AG04450 (cell line): ENCODE data around the gene NACC1. TPM values are rescaled to one million over a fixed set of nuclear protein-coding genes. Genes with fewer than 3 reads are reported as not detected.
"Not testable (repeated sequence)": the region's sequence is repeated elsewhere in the genome, so short reads cannot be mapped to it uniquely, and the experiment has no call there.

ENCODE experiments used
- CTCF ChIA-PET: fragments of 300-600, 350-600 bp; formaldehyde crosslinking; extraction: SDS; loops from one replicate; lab custom pipeline; 2022; ENCODE audit warnings: antibody characterized with exemption, inconsistent platforms; lab: Charles Lee
- POLR2A ChIA-PET: fragments of 350-600 bp; formaldehyde crosslinking; extraction: SDS; loops from one replicate; lab custom pipeline; 2021; ENCODE audit warnings: antibody characterized with exemption, inconsistent platforms; lab: Yijun Ruan, JAX
- DNase-seq: peaks from one replicate; pipeline ENCODE4 v3.0.0-alpha.2; 2011; ENCODE audit warnings: low read depth, low spot score
- H3K27ac ChIP-seq: one replicate; pipeline ENCODE4 v1.5.1; 2012; ENCODE audit warnings: low read depth, low read length, control low read depth
- H3K27me3 ChIP-seq: one replicate; pipeline ENCODE4 v1.6.0; 2012; ENCODE audit warnings: low read length; ENCODE audit not compliant: control insufficient read depth, insufficient read depth
- H3K4me3 ChIP-seq: 2 replicates; pipeline ENCODE4 v1.5.1; 2011; ENCODE audit warnings: mild to moderate bottlenecking, low read depth, low read length, control low read depth
- H3K9me3 ChIP-seq: 2 replicates; pipeline ENCODE4 v1.5.1; 2012; ENCODE audit warnings: low read length; ENCODE audit not compliant: control insufficient read depth, insufficient read depth
- polyA plus RNA-seq: library from polyadenylated mRNA; depleted of rRNA; stranded (reverse); fragments of >200 nt; gene quantifications from 2 replicates; pipeline ENCODE4 v1.2.3, GENCODE V29; 2011
- TF ChIP-seq, protein P1 (sequence below): IDR thresholded peaks from 2 replicates; pipeline ENCODE4 v1.5.1; 2011; ENCODE audit warnings: low read depth, low read length, control low read depth, inconsistent platforms

NACC1 gene
- polyA plus RNA-seq, 1 experiment, result 43.4 TPM

DNA sequence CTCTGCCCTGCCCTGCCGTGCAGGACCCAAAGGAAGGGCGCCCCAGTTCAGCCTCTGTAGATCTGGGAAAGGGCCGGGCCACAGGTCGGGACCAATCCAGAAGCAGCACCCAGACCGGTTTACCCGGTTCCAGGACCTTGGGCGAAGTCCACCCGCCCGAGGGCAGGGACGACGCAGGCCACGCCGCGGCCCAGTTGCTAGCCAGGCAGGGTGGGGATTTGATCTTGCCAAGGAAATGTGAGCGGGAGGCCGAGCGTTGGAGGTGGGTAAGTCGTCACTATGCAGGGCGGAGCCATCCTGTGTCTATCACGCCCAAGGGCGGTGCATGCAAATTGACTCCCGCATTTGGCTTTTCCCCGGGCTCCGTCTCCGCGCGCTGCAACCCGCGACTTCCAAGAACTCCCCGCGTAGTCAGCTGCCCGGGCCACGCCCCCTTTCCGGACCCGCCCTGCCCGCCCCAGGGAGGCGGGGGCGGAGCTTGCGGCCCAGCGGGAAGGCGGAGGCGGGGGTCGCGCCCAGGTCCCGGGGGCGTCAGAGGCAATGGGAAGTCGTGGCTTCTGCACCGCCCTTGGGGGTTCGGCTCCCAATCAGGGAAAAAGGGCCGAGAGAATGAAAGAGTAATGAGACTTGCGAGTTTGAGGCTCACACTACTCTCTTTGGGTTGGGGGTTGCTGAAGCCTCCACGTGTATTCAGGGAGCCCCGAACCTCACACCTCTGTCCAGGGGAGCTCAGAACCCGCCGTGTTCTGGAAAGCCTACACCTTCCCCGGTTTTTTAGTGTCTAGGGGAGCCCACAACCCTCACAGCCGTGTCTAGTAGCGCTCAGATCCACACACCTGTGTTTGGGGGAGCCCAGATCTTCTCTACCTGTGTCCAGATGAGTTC, 44.9 kb downstream of the NACC1 start:
- ChIA-PET POLR2A (interaction anchor here (0.6 to 5.1 kb wide), 8 partner anchors 8 to 776 kb away, joined by 3 to 37 read pairs (median 4); no protein-coding TSS in a partner anchor), CTCF (interaction anchor here (0.7 to 3.6 kb wide), 2 partner anchors 32 to 100 kb away, joined by 3 to 10 read pairs; no protein-coding TSS in a partner anchor)
- peak overlapping the region; percentile 97 for H3K27ac ChIP-seq
- TF ChIP-seq, protein P1, sequence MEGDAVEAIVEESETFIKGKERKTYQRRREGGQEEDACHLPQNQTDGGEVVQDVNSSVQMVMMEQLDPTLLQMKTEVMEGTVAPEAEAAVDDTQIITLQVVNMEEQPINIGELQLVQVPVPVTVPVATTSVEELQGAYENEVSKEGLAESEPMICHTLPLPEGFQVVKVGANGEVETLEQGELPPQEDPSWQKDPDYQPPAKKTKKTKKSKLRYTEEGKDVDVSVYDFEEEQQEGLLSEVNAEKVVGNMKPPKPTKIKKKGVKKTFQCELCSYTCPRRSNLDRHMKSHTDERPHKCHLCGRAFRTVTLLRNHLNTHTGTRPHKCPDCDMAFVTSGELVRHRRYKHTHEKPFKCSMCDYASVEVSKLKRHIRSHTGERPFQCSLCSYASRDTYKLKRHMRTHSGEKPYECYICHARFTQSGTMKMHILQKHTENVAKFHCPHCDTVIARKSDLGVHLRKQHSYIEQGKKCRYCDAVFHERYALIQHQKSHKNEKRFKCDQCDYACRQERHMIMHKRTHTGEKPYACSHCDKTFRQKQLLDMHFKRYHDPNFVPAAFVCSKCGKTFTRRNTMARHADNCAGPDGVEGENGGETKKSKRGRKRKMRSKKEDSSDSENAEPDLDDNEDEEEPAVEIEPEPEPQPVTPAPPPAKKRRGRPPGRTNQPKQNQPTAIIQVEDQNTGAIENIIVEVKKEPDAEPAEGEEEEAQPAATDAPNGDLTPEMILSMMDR, result no peak
- peak; percentile 91 for DNase-seq
- peak overlapping the region; percentile 49 for H3K4me3 ChIP-seq
- no peaks in the 10 kb centered on the region for H3K27me3 ChIP-seq
- no peaks in the 10 kb centered on the region for H3K9me3 ChIP-seq

DNA sequence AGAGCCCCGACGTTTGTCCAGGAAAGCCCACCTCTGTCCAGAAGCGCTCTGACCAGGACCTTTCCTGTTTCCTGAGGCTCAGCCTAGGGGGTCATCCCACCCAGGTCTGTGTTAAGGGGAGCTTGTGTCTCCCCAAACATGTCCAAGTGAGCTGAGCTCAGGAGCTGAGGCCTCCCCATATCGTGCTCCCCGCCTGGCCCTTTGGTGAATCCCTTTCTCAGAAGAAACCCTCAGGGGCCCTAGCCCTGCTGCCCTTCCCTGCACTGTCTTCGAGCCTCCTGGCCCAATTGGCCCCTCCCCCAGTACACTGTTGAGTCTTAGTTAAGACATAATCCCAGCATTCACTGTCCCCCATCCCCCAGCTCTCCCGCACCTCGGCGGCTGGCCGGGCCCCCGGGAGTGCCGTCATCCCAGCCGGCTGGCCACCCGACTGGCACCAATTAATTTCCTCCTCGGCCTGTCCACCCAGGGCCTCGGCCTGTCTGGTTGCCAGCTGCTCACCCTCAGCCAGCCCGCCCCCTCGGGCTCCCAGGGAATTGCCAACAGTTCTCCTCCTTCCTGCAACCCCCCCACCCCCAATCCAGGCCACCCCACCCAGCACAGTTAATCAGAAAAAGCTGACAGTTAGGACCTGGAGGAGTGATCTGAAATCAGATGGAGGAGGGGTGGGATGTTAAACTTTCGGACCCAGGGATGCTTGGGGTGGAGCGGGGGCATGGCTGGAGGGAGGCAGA, 45.7 kb downstream of the NACC1 start:
- Histone ChIP-seq H3K4me3 (peak overlapping the region; percentile 44), H3K9me3 (no peaks in the 10 kb centered on the region), H3K27ac (peak overlapping the region; percentile 97), H3K27me3 (no peaks in the 10 kb centered on the region)
- TF ChIP-seq, protein P1, result no peak; the same call in 1 of the 2 replicates
- ChIA-PET POLR2A (interaction anchor here (0.5 to 5.1 kb wide), 12 partner anchors 9 to 69 kb away, joined by 3 to 37 read pairs (median 4); partner anchors contain the start of genes IER2 and STX10), CTCF (interaction anchor here (0.7 to 3.6 kb wide), 2 partner anchors 31 to 99 kb away, joined by 3 to 10 read pairs; no protein-coding TSS in a partner anchor)
- DNase-seq, result peak; percentile 67

DNA sequence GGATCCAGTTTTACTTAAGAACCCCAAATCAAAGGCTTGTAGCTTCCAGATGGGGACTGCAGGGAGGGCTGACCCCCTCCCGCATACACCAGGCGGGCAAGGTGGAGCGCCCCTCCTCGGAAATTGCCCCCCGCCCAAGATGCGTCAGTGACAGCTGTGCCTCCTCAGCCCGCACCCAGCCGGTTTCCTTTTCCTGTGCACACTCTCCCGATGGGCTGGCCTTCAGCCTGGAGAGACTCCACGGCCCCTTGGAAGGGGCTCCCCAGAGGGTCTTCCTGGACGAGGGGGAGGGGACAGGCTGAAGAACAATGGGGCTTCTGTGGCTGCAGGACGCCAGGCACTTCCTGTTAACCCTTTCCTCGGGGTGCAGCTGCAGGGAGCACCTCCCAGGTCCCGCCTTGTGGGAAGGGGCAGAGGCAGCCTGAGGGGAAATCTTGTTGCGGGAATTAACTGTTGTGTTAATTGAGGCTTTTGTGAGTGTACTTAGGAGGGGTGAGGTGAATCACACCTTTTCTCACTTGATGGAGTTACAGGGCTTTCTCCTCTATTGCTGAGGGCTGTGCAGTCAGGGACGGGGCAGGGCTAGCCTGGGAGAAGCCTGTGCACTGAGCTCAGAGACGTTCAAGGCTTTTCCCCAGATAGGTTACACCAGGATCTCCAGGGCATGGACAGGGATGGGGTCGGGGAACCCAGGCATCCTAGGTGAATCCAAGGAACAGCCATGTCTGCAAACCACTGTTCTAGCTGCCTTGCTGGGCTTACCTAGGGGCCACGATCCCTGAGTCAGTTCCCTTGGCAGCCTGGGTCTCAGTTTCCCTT, 46.5 kb downstream of the NACC1 start:
- Histone ChIP-seq H3K4me3 (peak overlapping the region; percentile 36), H3K9me3 (no peaks in the 10 kb centered on the region), H3K27me3 (no peaks in the 10 kb centered on the region), H3K27ac (peak overlapping the region; percentile 97)
- ChIA-PET POLR2A (interaction anchor here (0.5 to 5.1 kb wide), 11 partner anchors 10 to 53 kb away, joined by 3 to 37 read pairs (median 4); partner anchors contain the start of genes IER2 and STX10), CTCF (no interaction called here)
- DNase-seq, result no peak
- TF ChIP-seq, protein P1, result no peak

DNA sequence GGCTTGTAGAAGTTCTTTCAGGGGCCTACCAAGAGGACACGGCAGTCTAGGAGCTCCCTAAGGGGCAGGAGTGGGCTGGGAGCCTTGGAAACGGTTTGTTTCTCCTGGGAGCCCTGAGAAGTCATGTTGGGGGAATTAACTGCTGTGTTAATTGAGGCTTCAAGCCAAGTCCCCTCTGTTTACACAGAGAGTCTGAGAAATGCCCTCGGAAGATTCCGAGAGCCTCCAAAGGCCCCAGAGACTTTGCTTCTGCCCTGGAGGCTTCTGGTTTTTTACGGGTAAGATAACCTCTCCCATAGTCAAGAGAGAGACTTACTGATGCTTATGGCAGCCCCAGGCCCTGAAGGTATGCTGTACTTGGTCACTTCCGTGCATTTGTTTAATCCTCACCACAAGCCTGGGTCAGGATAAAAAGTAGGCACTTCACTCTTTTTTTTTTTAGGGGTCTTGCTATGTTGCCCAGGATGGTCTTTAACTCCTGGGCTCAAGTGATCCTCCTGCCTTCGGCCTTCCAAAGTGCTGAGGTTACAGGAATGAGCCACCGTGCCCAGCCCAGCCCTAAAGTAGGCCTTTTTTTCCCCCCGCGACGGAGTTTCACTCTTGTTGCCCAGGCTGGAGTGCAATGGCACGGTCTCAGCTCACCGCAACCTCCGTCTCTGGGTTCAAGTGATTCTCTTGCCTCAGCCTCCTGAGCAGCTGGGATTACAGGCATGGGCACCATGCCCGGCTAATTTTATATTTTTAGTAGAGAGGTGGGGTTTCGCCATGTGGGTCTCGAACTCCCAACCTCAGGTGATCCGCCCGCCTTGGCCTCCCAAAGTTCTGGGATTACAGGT, 47.3 kb downstream of the NACC1 start:
- no peak overlapping the region for H3K4me3 ChIP-seq
- TF ChIP-seq, protein P1, result no peak
- no peaks in the 10 kb centered on the region for H3K27me3 ChIP-seq
- no peaks in the 10 kb centered on the region for H3K9me3 ChIP-seq
- no peak for DNase-seq
- POLR2A ChIA-PET, result interaction anchor here (3.3 to 5.1 kb wide), 2 partner anchors 10 to 13 kb away, joined by 34 to 37 read pairs; no protein-coding TSS in a partner anchor
- peak overlapping the region; percentile 97 for H3K27ac ChIP-seq
- CTCF ChIA-PET, result no interaction called here

DNA sequence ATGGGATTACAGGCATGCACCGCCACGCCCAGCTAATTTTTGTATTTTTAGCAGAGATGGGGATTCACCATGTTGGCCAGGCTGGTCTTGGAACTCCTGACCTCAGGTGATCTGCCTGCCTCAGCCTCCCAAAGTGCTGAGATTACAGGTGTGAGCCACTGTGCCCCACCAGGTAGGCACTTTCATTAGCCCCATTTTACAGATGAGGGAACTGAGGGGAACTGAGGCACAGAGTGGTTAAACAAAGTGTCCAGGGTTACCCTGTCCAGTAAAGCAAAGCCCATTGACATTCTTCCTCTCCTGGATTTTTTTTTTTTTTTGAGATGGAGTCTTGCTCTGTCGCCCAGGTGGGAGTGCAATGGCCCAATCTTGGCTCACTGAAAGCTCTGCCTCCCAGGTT, 48.1 kb downstream of the NACC1 start:
- DNase-seq, H3K4me3 ChIP-seq, H3K27ac ChIP-seq, H3K9me3 ChIP-seq, H3K27me3 ChIP-seq, POLR2A ChIA-PET: not testable (repeated sequence)
- CTCF ChIA-PET, result interaction anchor here (0.6 to 0.9 kb wide), 2 partner anchors 29 to 201 kb away, joined by 5 read pairs; no protein-coding TSS in a partner anchor
